ENCODE results near the gene TVP23C. TPM values are rescaled to one million over a fixed set of nuclear protein-coding genes. Genes with fewer than 3 reads are reported as not detected.
A peak's percentile ranks its signal among the peaks of the same experiment; 100 is the strongest.

TVP23C gene
- total and polyA plus RNA-seq, 2 experiments from 2014 or later: 10.4 to 31.7 TPM

DNA sequence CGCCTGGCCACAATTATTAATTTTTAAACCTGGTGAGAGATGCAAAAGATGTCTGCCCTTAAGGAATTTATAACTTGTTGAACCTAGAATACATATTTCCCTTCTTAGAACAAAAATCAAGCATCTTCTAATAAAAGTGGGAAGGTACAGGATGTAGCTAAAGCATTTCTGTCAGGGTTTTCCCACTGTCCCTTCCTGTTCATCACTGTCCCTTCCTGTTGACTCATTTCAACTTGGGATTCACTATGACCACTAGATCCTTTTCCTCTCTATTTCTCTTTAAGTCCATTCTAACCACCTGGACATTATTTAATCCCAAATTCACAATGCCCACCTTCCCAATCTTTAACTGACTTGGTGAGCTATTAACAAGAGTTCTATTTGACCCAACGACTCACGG lies 62.0 kb downstream of the TVP23C start:
- no peaks in the 10 kb centered on the region for H3K27me3 ChIP-seq (ENCODE audit: insufficient read depth)
- H3K9me2 ChIP-seq (ENCODE audit: insufficient read depth): no peaks in the 10 kb centered on the region
- no peaks in the 10 kb centered on the region for H3K36me3 ChIP-seq (ENCODE audit: insufficient read depth)
- no peaks in the 10 kb centered on the region; the same call in 1 of the 2 replicates for H4K20me1 ChIP-seq (replicated peaks; ENCODE audit: insufficient read depth)
- ATAC-seq (no peak), DNase-seq (ENCODE audit: low spot score) (no peak)
- Mint-ChIP-seq H3K4me1 (peaks cover 16% of the 10 kb centered on the region), H3K4me3 (no peak overlapping the region), H3K27me3 (ENCODE audit: insufficient read depth, low read depth, poor library complexity) (peaks cover 2% of the 10 kb centered on the region), H3K36me3 (ENCODE audit: low read depth) (peaks cover 38% of the 10 kb centered on the region), H3K9me3 (no peaks in the 10 kb centered on the region; the same call in 2 of the 3 replicates), H3K27ac (no peak overlapping the region)
- no peaks in the 10 kb centered on the region for H3K79me2 ChIP-seq (replicated peaks; ENCODE audit: insufficient read depth)
- H3K4me2 ChIP-seq: no peak overlapping the region
- no peak overlapping the region for H3K27ac ChIP-seq (ENCODE audit: low read depth)
- H2AFZ ChIP-seq: no peak overlapping the region
- H3K4me3 ChIP-seq: no peak overlapping the region
- no peaks in the 10 kb centered on the region for H3F3A ChIP-seq (replicated peaks; ENCODE audit: low read depth)
- H3K4me1 ChIP-seq (ENCODE audit: insufficient read depth): peaks cover 8% of the 10 kb centered on the region; the same call in 1 of the 2 replicates
- TF ChIP-seq EZH2phosphoT487 (IDR thresholded peaks at IDR 0.05; ENCODE audit: unreplicated experiment) (no peak), NANOG (IDR thresholded peaks at IDR 0.05; ENCODE audit: borderline replicate concordance) (no peak), CREB1 (CRISPR knock-in tag; IDR thresholded peaks at IDR 0.05; ENCODE audit: low read depth) (no peak), POLR2AphosphoS5 (IDR thresholded peaks at IDR 0.05; ENCODE audit: low read depth) (no peak), ZNF114 (CRISPR knock-in tag; IDR thresholded peaks at IDR 0.05) (no peak)
- TF ChIP-seq, protein P1, sequence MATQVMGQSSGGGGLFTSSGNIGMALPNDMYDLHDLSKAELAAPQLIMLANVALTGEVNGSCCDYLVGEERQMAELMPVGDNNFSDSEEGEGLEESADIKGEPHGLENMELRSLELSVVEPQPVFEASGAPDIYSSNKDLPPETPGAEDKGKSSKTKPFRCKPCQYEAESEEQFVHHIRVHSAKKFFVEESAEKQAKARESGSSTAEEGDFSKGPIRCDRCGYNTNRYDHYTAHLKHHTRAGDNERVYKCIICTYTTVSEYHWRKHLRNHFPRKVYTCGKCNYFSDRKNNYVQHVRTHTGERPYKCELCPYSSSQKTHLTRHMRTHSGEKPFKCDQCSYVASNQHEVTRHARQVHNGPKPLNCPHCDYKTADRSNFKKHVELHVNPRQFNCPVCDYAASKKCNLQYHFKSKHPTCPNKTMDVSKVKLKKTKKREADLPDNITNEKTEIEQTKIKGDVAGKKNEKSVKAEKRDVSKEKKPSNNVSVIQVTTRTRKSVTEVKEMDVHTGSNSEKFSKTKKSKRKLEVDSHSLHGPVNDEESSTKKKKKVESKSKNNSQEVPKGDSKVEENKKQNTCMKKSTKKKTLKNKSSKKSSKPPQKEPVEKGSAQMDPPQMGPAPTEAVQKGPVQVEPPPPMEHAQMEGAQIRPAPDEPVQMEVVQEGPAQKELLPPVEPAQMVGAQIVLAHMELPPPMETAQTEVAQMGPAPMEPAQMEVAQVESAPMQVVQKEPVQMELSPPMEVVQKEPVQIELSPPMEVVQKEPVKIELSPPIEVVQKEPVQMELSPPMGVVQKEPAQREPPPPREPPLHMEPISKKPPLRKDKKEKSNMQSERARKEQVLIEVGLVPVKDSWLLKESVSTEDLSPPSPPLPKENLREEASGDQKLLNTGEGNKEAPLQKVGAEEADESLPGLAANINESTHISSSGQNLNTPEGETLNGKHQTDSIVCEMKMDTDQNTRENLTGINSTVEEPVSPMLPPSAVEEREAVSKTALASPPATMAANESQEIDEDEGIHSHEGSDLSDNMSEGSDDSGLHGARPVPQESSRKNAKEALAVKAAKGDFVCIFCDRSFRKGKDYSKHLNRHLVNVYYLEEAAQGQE (IDR thresholded peaks at IDR 0.05; ENCODE audit: unreplicated experiment): no peak

DNA sequence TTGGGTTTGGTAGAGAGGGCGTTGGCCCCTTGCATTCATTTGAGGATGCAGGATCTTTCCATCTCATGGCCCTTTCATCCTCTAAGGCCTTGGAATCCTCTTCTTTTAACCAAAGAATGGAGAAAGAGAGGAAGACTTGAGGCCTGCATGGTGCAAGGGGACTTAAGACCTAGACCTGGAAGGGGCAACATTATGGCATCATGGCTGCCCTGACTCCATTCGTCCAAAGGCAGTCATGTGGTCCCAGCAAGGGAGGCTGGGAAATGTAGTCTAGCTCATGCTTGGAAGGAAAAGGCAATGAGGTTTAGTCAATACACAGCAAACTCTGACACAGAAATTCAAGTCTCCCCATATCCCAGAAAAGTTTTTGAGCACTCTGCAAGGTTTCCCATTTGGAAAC lies 65.2 kb downstream of the TVP23C start:
- ATAC-seq: peak; percentile 32
- TF ChIP-seq ZNF331 (CRISPR knock-in tag; IDR thresholded peaks at IDR 0.05; ENCODE audit: low read depth) (no peak), STAT1 (IDR thresholded peaks at IDR 0.05; ENCODE audit: unreplicated experiment) (no peak), EZH2phosphoT487 (IDR thresholded peaks at IDR 0.05; ENCODE audit: unreplicated experiment) (no peak), CREB1 (CRISPR knock-in tag; IDR thresholded peaks at IDR 0.05; ENCODE audit: low read depth) (no peak)
- TF ChIP-seq, protein P2, sequence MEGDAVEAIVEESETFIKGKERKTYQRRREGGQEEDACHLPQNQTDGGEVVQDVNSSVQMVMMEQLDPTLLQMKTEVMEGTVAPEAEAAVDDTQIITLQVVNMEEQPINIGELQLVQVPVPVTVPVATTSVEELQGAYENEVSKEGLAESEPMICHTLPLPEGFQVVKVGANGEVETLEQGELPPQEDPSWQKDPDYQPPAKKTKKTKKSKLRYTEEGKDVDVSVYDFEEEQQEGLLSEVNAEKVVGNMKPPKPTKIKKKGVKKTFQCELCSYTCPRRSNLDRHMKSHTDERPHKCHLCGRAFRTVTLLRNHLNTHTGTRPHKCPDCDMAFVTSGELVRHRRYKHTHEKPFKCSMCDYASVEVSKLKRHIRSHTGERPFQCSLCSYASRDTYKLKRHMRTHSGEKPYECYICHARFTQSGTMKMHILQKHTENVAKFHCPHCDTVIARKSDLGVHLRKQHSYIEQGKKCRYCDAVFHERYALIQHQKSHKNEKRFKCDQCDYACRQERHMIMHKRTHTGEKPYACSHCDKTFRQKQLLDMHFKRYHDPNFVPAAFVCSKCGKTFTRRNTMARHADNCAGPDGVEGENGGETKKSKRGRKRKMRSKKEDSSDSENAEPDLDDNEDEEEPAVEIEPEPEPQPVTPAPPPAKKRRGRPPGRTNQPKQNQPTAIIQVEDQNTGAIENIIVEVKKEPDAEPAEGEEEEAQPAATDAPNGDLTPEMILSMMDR (conservative IDR thresholded peaks at IDR 0.05; ENCODE audit: low read depth in 2 of 2): no peak
- TF ChIP-seq, protein P3, sequence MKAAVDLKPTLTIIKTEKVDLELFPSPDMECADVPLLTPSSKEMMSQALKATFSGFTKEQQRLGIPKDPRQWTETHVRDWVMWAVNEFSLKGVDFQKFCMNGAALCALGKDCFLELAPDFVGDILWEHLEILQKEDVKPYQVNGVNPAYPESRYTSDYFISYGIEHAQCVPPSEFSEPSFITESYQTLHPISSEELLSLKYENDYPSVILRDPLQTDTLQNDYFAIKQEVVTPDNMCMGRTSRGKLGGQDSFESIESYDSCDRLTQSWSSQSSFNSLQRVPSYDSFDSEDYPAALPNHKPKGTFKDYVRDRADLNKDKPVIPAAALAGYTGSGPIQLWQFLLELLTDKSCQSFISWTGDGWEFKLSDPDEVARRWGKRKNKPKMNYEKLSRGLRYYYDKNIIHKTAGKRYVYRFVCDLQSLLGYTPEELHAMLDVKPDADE (IDR thresholded peaks at IDR 0.05): 0 out of 2 replicates have a peak, but pooled peaks have one; percentile 50

More for the DNA sequence above, 65.2 kb downstream of the TVP23C start:
- Histone ChIP-seq H2AFZ (no peak overlapping the region), H4K20me1 (replicated peaks; ENCODE audit: insufficient read depth) (no peaks in the 10 kb centered on the region; the same call in 1 of the 2 replicates), H3F3A (replicated peaks; ENCODE audit: low read depth) (0 out of 2 replicates have a peak, but pooled peaks cover 1% of the 10 kb centered on the region), H3K36me3 (ENCODE audit: insufficient read depth) (no peaks in the 10 kb centered on the region), H3K4me2 (no peak overlapping the region), H3K27ac (ENCODE audit: low read depth) (no peak overlapping the region), H3K27me3 (ENCODE audit: insufficient read depth) (no peaks in the 10 kb centered on the region), H3K4me1 (ENCODE audit: insufficient read depth) (peaks cover 10% of the 10 kb centered on the region; the same call in 1 of the 2 replicates), H3K9me2 (ENCODE audit: insufficient read depth) (no peaks in the 10 kb centered on the region), H3K4me3 (no peak overlapping the region), H3K79me2 (replicated peaks; ENCODE audit: insufficient read depth) (no peaks in the 10 kb centered on the region)
- H3K27ac Mint-ChIP-seq: no peak overlapping the region
- no peaks in the 10 kb centered on the region; the same call in 2 of the 3 replicates for H3K9me3 Mint-ChIP-seq
- peaks cover 53% of the 10 kb centered on the region for H3K36me3 Mint-ChIP-seq (ENCODE audit: low read depth)
- DNase-seq (ENCODE audit: low spot score): peak; percentile 51
- peaks cover 13% of the 10 kb centered on the region for H3K4me1 Mint-ChIP-seq
- peaks cover 8% of the 10 kb centered on the region for H3K27me3 Mint-ChIP-seq (ENCODE audit: insufficient read depth, low read depth, poor library complexity)
- H3K4me3 Mint-ChIP-seq: no peak overlapping the region
